ENCODE data around the gene EEF1A2.

The EEF1A2 gene

GRCh38 chr20:63449796-63450730, 48.8 kb downstream of the EEF1A2 start:
- no peak for DNase-seq (ENCODE audit: low read depth)

DNA sequence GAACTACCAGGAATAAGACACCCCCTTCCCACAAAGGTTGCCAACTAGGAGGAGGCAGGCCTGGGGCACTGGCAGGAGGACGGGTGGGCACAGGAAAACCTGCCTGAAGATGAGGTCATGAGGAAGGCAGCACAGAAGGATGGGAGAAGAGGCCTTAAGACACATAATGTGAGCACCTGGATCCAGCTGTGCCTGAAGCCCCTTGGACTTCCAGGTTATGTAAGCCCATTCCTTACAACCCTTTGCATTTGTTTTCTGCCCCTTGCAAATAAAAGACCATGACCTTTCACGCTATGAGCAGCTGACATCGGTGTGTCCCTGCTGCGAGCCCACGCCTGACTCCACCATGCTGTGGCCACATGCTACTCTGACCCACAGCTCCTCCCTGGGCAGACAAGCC, 49.9 kb downstream of the EEF1A2 start:
- DNase-seq (ENCODE audit: low read depth): no peak

DNA sequence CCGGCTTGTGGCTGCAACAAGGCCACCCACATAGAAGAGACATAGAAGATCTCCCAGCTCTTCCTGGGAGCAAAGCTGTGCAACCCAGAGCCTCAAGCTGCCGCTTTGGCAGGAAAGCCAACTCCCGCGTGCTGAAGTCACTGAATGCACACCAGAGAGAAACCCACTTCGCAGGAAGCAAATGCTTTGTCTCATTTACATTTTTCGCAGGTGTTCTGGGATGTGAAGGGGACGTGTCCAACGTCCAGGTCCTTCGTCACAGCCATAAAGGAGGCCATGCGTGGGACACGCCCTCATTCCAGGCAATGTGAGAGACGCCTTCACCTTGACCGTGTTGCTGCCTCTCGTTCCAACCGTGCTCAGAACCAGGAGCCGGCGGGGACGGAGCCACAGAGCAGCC, 50.9 kb downstream of the EEF1A2 start:
- DNase-seq (ENCODE audit: low read depth): no peak

DNA sequence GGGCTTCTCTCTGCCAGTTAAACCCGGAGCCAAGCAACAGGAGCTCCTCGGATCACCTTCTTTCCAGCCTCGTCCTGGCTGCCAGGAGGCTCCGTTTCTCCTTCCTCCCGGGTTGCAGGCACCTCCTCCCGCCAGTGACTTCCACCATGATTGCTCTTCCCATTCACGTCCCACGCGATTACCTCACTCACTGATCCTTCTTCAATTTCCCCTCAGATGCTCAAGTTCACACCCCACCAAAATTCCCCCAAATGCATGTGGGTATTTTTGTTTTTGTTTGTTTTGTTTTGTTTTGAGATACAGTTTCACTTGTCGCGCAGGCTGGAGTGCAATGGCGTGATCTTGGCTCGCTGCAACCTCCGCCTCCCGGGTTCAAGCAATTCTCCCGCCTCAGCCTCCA, 51.6 kb downstream of the EEF1A2 start:
- DNase-seq (ENCODE audit: low read depth): no peak

DNA sequence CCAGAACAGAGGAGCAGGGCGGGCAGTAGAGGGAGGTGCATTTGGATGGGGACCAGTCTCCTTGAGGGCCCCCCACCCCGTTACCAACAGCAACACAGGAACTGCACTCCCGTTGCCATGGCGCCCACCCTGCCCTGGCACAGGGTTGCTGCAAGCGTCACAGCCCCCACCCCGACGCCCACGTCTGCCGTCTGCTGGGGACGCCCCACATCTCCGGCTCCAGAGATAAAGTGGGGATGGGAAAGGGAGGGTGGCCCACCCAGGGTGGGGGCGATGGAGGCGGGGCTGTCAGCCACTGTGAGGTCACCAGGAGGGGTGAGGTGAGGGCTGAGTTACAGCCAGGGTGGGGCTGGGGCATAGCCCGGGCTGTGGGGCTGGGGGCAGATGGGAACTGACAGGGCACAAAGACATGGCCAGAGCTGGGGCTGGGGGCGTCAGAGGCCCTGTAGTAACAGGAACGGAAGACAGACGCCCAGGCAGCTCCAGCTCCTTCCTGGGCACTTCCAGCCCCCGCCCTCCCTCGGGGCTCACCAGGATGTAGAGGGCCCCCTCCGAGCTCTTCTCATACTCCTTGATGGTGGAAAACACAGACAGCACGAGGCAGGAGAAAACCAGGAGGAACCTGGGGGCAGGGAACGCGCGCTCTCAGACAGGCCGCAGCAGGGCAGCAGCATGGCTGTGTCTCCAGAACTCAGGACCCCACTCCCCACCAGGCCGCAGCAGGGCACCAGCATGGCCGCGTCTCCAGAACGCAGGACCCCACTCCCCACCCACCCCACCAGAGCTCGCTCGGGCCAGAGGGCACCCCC, 52.5 kb downstream of the EEF1A2 start:
- no peak for DNase-seq (ENCODE audit: low read depth)

GRCh38 chr20:63445075-63445734, 53.7 kb downstream of the EEF1A2 start:
- no peak for DNase-seq (ENCODE audit: low read depth)

DNA sequence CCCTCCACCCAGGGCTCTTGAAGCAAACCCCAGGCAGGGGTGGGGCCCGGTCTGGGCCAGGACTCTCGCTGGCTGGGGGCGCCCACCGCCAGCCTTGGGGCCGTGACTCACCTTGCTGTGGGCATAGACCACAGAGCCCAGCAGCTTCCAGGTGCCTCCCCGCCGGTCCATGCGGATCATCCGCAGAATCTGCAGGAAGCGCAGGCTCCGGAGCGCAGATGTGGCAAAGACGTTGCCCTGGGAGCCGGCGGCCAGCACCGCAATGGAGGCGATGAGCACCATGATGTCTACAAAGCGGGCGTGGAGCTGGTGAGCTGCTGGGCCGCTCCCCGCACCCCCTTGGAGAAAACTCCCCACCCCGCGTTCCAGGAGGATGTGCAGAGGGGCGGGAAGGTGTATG, 54.3 kb downstream of the EEF1A2 start:
- no peak for DNase-seq (ENCODE audit: low read depth)

- no peak for DNase-seq (ENCODE audit: low read depth)
Observed at GRCh38 chr20:63443606-63444395, 55.1 kb downstream of the EEF1A2 start.

- DNase-seq (ENCODE audit: low read depth): peak; percentile 64
Observed at GRCh38 chr20:63442100-63442493, 56.8 kb downstream of the EEF1A2 start.

DNA sequence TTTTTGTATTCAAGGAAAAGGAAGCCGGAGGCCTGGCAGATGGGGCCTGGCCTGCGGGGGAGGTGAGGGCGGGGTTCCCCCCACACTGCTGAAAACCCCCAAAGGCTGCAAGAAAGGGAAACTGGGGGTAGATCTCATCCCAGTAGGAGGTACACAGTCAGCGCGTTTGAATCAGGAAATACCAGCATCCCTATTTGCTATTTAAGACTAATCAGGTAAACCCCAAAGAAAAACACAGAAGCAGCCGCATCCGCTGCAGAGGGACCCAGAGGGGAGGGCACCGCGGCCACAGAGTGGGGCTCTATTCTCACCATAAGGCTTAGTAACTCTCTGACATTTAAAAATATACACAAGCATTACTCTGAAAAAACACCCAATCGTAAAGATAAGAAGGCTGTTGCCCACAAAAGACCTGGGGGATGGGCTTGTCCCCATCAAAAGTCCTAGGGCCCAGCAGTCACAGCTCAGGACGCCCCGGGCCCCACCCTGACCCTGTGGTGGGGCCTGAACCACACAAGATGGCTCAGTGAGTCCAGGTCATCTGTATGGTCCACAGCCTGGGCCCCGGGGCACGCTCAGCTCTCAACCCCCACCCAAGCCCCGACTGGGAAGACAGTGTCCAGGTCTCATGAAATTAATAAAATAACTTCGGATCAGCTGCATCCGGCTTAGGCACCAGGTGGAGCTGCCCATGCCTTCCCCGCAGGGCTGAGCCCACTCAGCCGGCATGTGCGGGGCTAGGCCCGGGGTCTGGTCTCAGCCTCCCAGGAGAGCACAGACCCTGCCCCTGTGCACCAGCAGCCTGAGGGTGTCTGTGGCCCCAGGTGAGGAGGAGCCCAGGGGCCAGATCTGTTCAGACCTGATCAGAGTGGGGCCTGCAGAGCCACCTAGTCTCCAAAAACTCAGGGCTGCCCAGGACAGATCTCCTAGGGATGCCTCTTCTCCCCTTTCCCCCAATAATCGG, 57.5 kb downstream of the EEF1A2 start:
- DNase-seq (ENCODE audit: low read depth): peak; percentile 31

DNA sequence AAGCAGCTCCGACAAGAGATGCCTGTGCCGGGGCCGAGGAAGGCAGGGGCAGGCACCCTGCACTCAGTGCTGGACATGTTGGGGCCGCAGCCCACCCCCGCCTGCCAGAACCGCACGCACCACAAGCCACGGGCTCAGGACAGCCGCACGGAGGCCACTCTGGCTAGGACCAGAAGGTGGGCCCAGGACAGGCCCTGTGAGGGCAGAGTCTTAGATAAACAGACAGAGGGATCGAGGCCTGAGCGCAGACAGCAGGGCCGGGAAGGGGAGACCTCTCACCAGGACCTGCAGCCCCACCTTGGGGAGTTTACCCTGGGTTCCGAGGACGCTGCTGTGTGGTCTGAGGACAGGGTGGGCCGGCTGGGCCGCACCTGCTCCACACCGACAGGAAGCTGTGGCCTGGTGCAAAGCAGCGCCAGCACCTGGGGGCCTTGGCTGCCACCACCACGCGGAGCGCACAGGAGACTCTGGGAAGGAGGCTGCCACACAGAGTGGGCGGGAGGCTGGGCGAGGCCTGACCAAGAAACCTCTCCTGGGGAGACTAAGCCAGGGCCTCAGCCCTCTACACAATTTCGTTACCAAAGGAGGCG, 58.4 kb downstream of the EEF1A2 start:
- no peak for DNase-seq (ENCODE audit: low read depth)

DNA sequence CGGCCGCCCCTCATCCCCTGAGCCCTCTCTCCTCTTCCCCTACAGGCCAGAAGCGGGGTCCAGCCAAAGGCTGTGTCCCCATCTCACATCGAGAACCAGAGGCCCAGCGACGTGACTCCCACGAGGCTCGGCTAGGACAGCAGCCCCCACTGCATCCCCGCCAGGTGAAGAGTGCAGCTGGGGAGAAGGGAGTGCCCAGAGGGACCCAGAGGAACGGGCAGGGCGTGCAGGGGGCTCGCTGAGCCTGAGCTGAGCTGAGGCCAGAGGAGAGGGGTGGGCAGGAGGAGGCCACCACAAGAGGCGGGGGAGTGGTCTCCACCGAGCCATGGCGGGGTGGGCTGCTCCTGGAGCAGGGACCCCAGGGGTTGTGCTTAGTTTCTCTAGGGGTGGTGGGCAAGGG, 59.0 kb downstream of the EEF1A2 start:
- DNase-seq (ENCODE audit: low read depth): no peak

- no peak for DNase-seq (ENCODE audit: low read depth)
Observed at GRCh38 chr20:63438121-63438520, 60.8 kb downstream of the EEF1A2 start.
